Loucy (cell line): Measurements from ENCODE around the gene POU2AF2.

ENCODE experiments used
- CTCF ChIP-seq: fragments of 200-600 bp; sonication (generic); conservative IDR thresholded peaks from 2 replicates; pipeline ENCODE4 v1.5.1; 2014; ENCODE audit warnings: mild to moderate bottlenecking, antibody characterized with exemption, low read length
- EZH2phosphoT487 ChIP-seq: fragments of 200-600 bp; IDR thresholded peaks from 2 replicates; pipeline ENCODE4 v1.6.1; 2018; ENCODE audit warnings: antibody characterized with exemption, mild to moderate bottlenecking, moderate library complexity, borderline replicate concordance

- TF ChIP-seq CTCF = no peak
- no peak for TF ChIP-seq EZH2phosphoT487
These were observed 56.8 kb downstream of the POU2AF2 start for GRCh38 chr11:111302298-111302697.
